Heart left ventricle (tissue), 13 donors: ENCODE data around the gene ZNF423.

Source experiments
- CTCF ChIP-seq, 12 donors: fragments of 200-600 bp; sonication (generic) in 4 of 12; IDR thresholded peaks; one replicate each; pipeline versions ENCODE4 v1.5.0 to v1.8.0; 2018 to 2022; ENCODE audit warnings: antibody characterized with exemption in 12 of 12, mild to moderate bottlenecking in 5 of 12
- POLR2A ChIP-seq, 2 donors: fragments of 450-650 bp; IDR thresholded peaks; one replicate each; pipeline ENCODE4 v1.6.1; 2017; ENCODE audit warnings: antibody characterized with exemption in 2 of 2, mild to moderate bottlenecking in 2 of 2, moderate library complexity in 2 of 2
- donor health status: ischemic (EF 13 %, LVEDD 7.1; RV severe dilation, severe dysfunction).
- donor health status: DM: no; HTN: yes; CAD: no.
- donor health status: DM: no; HTN: no; CAD: no.
- donor health status: ischemic (EF 25% LVEDD 6.9; RV normal size, moderate dysfunction).
- donor health status: ischemic (EF 25% LVEDD 5.7; RV mildly dilated, moderate dysfunction).
- donor health status: ischemic (EF 35%, LVEDD 5.7; RV mildly dilated, moderate dysfunction).
- donor health status: nonischemic (EF 11% LVEDD 7.7; RV severe dilation, severe dysfunction).
- donor health status: DM: yes; HTN: yes; CAD: no.
- donor health status: PGD.
- donor health status: ischemic (EF 29% LVEDD 5.4; RV normal size, mild dysfunction).
- donor health status: nonischemic (EF 23%, LVEDD 6.1; RV moderate dilation, normal function).

GRCh38 chr16:49594685-49595498 lies 261.0 kb downstream of the ZNF423 start:
- TF ChIP-seq POLR2A (IDR thresholded peaks at IDR 0.05) (no peak), CTCF (IDR thresholded peaks at IDR 0.05) (no peak)
